Upper lobe of left lung (tissue), 4 donors: ENCODE results near the gene MNX1.

Source experiments
- CTCF ChIP-seq, 6 experiments: fragments of 450-650 bp in 4 of 6; fragments of 200-600 bp in 2 of 6; sonication (generic) in 2 of 6; IDR thresholded peaks; one replicate each; pipeline ENCODE4 v1.5.1; 2016 to 2019; ENCODE audit warnings: antibody characterized with exemption in 6 of 6
- POLR2A ChIP-seq, 4 donors: fragments of 450-650 bp; IDR thresholded peaks; one replicate each; pipeline ENCODE4 v1.5.1; 2016 to 2017; ENCODE audit warnings: antibody characterized with exemption in 4 of 4, mild to moderate bottlenecking in 2 of 4
- POLR2AphosphoS5 ChIP-seq, 2 donors: sonication (generic); formaldehyde crosslinking; IDR thresholded peaks; one replicate each; pipeline ENCODE4 v1.5.1; 2017; ENCODE audit warnings: antibody characterized with exemption in 2 of 2

DNA sequence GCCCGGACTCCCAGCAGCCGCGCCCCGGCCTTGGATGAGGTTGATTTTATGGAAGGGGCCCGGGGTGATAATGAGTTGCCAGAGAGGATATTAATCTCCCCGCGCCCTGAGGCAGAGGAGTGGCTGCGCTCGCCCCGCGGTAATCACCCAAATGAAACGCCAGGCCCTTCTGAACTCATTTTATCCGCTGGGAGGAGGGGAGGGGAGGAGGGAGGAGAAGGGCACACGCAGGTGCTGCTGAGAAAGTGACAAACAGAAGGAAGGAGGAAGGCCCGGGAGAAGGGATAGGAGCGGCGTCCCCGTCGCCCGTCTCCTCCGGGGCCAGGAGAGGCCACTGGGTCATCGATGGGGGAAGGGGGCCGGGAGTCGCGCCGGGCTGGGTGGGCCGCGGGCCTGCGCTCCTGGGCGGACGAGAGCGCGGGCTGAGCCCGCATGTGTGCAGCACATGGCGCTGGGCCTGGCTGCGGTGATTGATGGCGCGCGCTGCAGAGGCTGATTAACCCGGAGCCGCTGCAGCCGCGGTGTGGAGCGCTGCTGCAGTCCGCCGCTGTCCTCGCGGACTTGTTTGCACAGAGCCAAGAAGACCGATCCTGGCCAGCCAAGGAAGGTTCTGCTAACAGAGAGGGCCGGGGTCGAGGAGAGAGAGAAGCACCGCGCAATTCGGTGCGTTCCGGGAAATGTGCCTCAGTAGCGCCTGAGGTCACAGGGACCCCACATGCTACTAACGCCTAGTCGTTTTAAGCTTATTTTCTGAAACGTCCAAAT is 6.5 kb downstream of the MNX1 start:
- TF ChIP-seq CTCF (IDR thresholded peaks at IDR 0.05) (no peak), POLR2A (IDR thresholded peaks at IDR 0.05) (no peak), POLR2AphosphoS5 (IDR thresholded peaks at IDR 0.05) (no peak)
